CD8-positive, alpha-beta memory T cell (primary cell): ENCODE data around the gene TOMM6. TPM values are rescaled to one million over a fixed set of nuclear protein-coding genes. Genes with fewer than 3 reads are reported as not detected.

Source experiments
- CTCF ChIA-PET: fragments of 350-600 bp; sonication (Branson Sonifier 250); formaldehyde crosslinking; loops from one replicate; lab custom pipeline; 2021; ENCODE audit warnings: antibody characterized with exemption; lab: Charles Lee
- POLR2A ChIA-PET: fragments of 350-600 bp; sonication (Branson Sonifier 250); formaldehyde crosslinking; loops from one replicate; lab custom pipeline; 2021; ENCODE audit warnings: antibody characterized with exemption; lab: Charles Lee
- DNase-seq, 5 donors: peaks; one replicate each; pipeline versions ENCODE4 v3.0.0 to v3.0.0-alpha.2; 2020 to 2022; ENCODE audit warnings: mixed read lengths in 1 of 5
- H3K27ac ChIP-seq: one replicate; pipeline ENCODE4 v1.7.0; 2013; ENCODE audit warnings: low read depth, mild to moderate bottlenecking, low read length, moderate library complexity
- H3K27me3 ChIP-seq: 2 replicates; pipeline ENCODE4 v1.7.0; 2013; ENCODE audit warnings: low read length, mild to moderate bottlenecking; ENCODE audit not compliant: insufficient read depth, poor library complexity, severe bottlenecking
- H3K36me3 ChIP-seq: 2 replicates; pipeline ENCODE4 v1.7.0; 2013; ENCODE audit warnings: mild to moderate bottlenecking, low read length, moderate library complexity; ENCODE audit not compliant: insufficient read depth
- H3K4me1 ChIP-seq: 2 replicates; pipeline ENCODE4 v1.7.0; 2013; ENCODE audit warnings: mild to moderate bottlenecking, low read length, moderate library complexity; ENCODE audit not compliant: insufficient read depth
- H3K4me3 ChIP-seq: 2 replicates; pipeline ENCODE4 v1.7.0; 2013; ENCODE audit warnings: mild to moderate bottlenecking, low read length
- H3K9me3 ChIP-seq: 2 replicates; pipeline ENCODE4 v1.7.0; 2013; ENCODE audit warnings: mild to moderate bottlenecking, low read length
- H3K27ac Mint-ChIP-seq, 8 donors: one replicate each; pipeline ENCODE4 v1.8.0; 2020 to 2021; ENCODE audit warnings: mixed read lengths in 8 of 8, mild to moderate bottlenecking in 6 of 8, inconsistent platforms in 3 of 8, moderate library complexity in 3 of 8
- H3K27me3 Mint-ChIP-seq, 2 donors: one replicate each; pipeline ENCODE4 v1.8.0; 2020 to 2021; ENCODE audit warnings: mixed read lengths in 2 of 2, mild to moderate bottlenecking in 1 of 2, moderate library complexity in 1 of 2
- H3K36me3 Mint-ChIP-seq, 3 donors: one replicate each; pipeline ENCODE4 v1.8.0; 2020 to 2021; ENCODE audit warnings: mixed read lengths in 3 of 3, inconsistent platforms in 1 of 3, mild to moderate bottlenecking in 1 of 3
- H3K4me1 Mint-ChIP-seq, 3 donors: one replicate each; pipeline ENCODE4 v1.8.0; 2020 to 2021; ENCODE audit warnings: mixed read lengths in 3 of 3, inconsistent platforms in 1 of 3, mild to moderate bottlenecking in 1 of 3
- H3K4me3 Mint-ChIP-seq, 7 donors: one replicate each; pipeline ENCODE4 v1.8.0; 2020 to 2021; ENCODE audit warnings: mixed read lengths in 7 of 7, mild to moderate bottlenecking in 6 of 7, moderate library complexity in 4 of 7, inconsistent platforms in 2 of 7
- H3K9me3 Mint-ChIP-seq, 5 donors: one replicate each; pipeline ENCODE4 v1.8.0; 2020 to 2022; ENCODE audit warnings: mixed read lengths in 5 of 5, mild to moderate bottlenecking in 3 of 5, moderate library complexity in 2 of 5, inconsistent platforms in 1 of 5
- polyA plus RNA-seq: library from polyadenylated mRNA; unstranded; fragments of 300-500 nt; fragmentation: Illumina TruSeq; gene quantifications from one replicate; pipeline ENCODE4 v1.2.3, GENCODE V29; 2021
- total RNA-seq, 2 experiments: library from RNA; stranded (reverse); gene quantifications; one replicate each; pipeline ENCODE4 v1.2.3, GENCODE V29; 2021

Gene TOMM6
- total and polyA plus RNA-seq, 3 experiments from 2014 or later, result 376 to 414 (median 399) TPM

DNA sequence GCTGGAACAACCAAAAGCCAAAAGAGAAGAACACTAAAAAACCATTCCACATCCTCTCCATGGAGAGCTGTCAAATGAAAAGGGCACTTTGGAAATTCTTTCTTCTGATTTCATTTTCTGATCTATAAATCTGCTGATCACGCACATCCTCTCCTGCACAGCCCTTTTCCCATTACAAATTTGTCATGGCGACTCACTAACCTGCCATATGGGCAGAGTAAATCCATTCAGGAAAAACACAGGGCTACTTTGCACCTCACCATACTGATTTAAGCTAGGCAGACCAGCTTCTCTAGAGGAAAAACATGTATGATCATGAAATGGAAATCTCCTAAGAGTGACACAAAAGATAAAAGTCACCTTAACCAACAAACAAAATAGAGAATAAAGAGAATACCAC, 26.0 kb downstream of the TOMM6 start:
- no peaks in the 10 kb centered on the region for H3K4me1 Mint-ChIP-seq
- H3K36me3 ChIP-seq, result no peaks in the 10 kb centered on the region
- H3K9me3 ChIP-seq, result no peaks in the 10 kb centered on the region
- H3K36me3 Mint-ChIP-seq, result no peaks in the 10 kb centered on the region
- no peaks in the 10 kb centered on the region for H3K9me3 Mint-ChIP-seq
- no peak overlapping the region for H3K4me3 Mint-ChIP-seq
- no peak overlapping the region for H3K27ac Mint-ChIP-seq
- H3K4me1 ChIP-seq, result no peaks in the 10 kb centered on the region
- DNase-seq, result no peak
- no peak overlapping the region for H3K27ac ChIP-seq
- H3K27me3 ChIP-seq, result no peaks in the 10 kb centered on the region
- ChIA-PET POLR2A (no interaction called here), CTCF (no interaction called here)
- H3K27me3 Mint-ChIP-seq, result no peaks in the 10 kb centered on the region
- no peak overlapping the region for H3K4me3 ChIP-seq

DNA sequence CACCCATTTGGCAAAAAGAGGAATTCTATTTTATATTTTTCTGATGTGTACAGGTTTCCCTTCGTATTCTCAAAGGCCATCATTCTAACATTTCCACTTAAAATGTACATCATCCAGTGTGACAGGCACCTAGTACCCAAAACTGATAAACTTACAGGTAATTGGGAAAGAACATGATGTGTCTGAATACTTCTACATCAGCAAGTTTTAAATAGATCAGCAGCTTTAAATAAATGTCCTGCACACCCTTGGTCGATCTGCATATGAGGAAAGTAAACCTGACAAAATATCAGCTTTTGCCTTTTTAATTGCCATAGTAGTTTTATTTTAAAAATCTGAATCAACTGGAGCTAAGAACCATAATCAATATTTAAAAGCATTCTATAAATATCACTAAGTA, 26.5 kb downstream of the TOMM6 start:
- Mint-ChIP-seq H3K27ac (no peak overlapping the region), H3K4me1 (no peaks in the 10 kb centered on the region), H3K27me3 (no peaks in the 10 kb centered on the region), H3K36me3 (no peaks in the 10 kb centered on the region), H3K4me3 (no peak overlapping the region), H3K9me3 (no peaks in the 10 kb centered on the region)
- DNase-seq, result no peak
- CTCF ChIA-PET, result interaction anchor here (1.5 kb wide), 1 partner anchor 27 kb away, joined by 7 read pairs; the partner anchor contains the start of gene TOMM6
- Histone ChIP-seq H3K4me3 (no peak overlapping the region), H3K9me3 (no peaks in the 10 kb centered on the region), H3K36me3 (no peaks in the 10 kb centered on the region), H3K27ac (no peak overlapping the region), H3K4me1 (no peaks in the 10 kb centered on the region), H3K27me3 (no peaks in the 10 kb centered on the region)
- POLR2A ChIA-PET, result no interaction called here

DNA sequence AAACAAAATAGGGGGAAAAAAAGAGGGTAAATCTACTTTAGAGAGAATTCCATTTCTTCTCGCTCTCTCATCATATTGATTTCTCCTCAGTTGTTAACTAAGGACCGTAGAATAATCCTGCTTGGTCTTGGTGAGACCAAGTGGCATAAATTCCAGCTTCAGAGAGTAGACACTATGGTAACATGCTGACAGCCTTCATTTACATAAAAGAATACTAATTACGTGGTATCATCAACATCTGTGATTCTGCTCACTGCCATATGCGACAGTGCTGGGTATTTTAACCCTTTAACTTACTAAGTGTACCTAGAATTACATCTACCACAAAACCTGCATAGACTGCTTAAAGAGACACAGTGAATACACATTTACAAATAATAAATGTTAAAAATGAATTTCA, 27.1 kb downstream of the TOMM6 start:
- ChIA-PET CTCF (interaction anchor here (1.5 kb wide), 1 partner anchor 28 kb away, joined by 7 read pairs; the partner anchor contains the start of gene TOMM6), POLR2A (no interaction called here)
- Histone ChIP-seq H3K4me3 (no peak overlapping the region), H3K27ac (no peak overlapping the region), H3K36me3 (no peaks in the 10 kb centered on the region), H3K9me3 (no peaks in the 10 kb centered on the region), H3K4me1 (no peaks in the 10 kb centered on the region), H3K27me3 (no peaks in the 10 kb centered on the region)
- H3K9me3 Mint-ChIP-seq, result no peaks in the 10 kb centered on the region
- H3K27me3 Mint-ChIP-seq, result no peaks in the 10 kb centered on the region
- H3K4me1 Mint-ChIP-seq, result no peaks in the 10 kb centered on the region
- no peak overlapping the region for H3K4me3 Mint-ChIP-seq
- no peak for DNase-seq
- no peaks in the 10 kb centered on the region for H3K36me3 Mint-ChIP-seq
- no peak overlapping the region for H3K27ac Mint-ChIP-seq

DNA sequence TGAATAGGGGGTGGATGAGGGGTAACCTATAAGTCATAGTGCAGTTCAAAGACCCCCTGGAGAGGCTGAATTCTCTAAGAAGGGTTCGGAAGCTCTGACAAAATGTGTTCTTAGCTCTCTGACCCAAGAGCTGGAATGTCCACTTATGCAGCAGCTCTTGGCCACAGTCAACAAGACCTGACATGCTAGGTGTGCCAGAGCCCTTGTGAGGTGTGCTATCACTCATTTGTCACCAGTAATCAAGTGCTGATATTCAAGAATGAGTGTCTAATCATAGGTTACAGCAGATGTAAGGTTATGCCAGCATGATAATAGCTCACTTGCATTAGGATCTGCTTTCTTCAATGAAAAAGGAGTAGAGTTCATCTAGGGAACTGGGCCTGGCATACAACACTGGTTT, 28.1 kb downstream of the TOMM6 start:
- H3K4me3 Mint-ChIP-seq, result no peak overlapping the region
- DNase-seq, result no peak
- Histone ChIP-seq H3K4me3 (no peak overlapping the region), H3K4me1 (no peaks in the 10 kb centered on the region), H3K27me3 (no peaks in the 10 kb centered on the region), H3K27ac (no peak overlapping the region), H3K9me3 (no peaks in the 10 kb centered on the region), H3K36me3 (no peaks in the 10 kb centered on the region)
- H3K27me3 Mint-ChIP-seq, result no peaks in the 10 kb centered on the region
- ChIA-PET CTCF (interaction anchor here (1.5 kb wide), 1 partner anchor 29 kb away, joined by 7 read pairs; the partner anchor contains the start of gene TOMM6), POLR2A (no interaction called here)
- no peaks in the 10 kb centered on the region for H3K36me3 Mint-ChIP-seq
- H3K4me1 Mint-ChIP-seq, result no peaks in the 10 kb centered on the region
- no peaks in the 10 kb centered on the region for H3K9me3 Mint-ChIP-seq
- H3K27ac Mint-ChIP-seq, result no peak overlapping the region

DNA sequence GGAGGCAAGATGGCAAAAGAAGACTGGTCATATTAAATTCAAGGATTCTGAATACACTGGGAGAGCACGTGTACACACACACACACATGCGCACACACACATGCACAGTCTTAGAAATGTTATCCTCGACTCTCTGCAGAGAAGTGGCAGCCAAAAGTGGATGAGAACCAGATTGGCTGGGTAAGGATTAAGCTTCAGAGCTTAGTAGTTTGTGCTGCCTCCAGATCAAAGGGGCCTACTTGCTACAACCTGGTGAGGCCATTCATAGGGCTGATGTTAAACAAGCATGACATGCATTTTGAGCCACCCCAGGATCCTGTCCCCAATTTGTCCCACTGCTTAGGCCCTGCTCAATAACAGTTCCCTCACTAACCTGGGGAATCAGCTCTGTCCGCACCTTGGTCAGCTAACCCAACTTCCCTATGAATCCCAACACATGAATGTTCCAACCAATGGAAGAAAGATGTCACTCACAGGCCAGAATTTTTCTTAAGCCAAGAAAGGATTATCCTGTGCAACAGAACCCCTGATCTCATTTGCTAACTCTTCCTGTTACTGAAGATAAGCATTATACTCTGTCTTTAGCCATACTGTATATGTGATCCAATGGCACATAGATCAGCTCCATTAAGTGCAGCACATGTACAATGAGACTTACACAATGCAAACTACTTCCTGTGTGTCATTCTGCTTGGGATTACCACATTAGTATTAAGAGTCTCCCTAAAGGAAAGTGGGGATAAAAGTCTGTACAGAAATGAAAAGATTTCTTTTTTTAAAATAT, 31.0 kb downstream of the TOMM6 start:
- POLR2A ChIA-PET, result interaction anchor here (0.6 kb wide), 1 partner anchor 1929 kb away, joined by 7 read pairs; no protein-coding TSS in a partner anchor
- Histone ChIP-seq H3K27me3 (no peaks in the 10 kb centered on the region), H3K4me3 (no peak overlapping the region), H3K9me3 (no peaks in the 10 kb centered on the region), H3K27ac (peak overlapping the region; percentile 10), H3K36me3 (no peaks in the 10 kb centered on the region), H3K4me1 (no peaks in the 10 kb centered on the region)
- no peaks in the 10 kb centered on the region for H3K36me3 Mint-ChIP-seq
- H3K9me3 Mint-ChIP-seq, result no peaks in the 10 kb centered on the region
- no peak for DNase-seq
- H3K27ac Mint-ChIP-seq, result peak overlapping the region in 1 of 8 donors; percentile 70
- H3K4me3 Mint-ChIP-seq, result no peak overlapping the region
- CTCF ChIA-PET, result interaction anchor here (1.2 kb wide), 1 partner anchor 225 kb away, joined by 5 read pairs; no protein-coding TSS in a partner anchor
- H3K4me1 Mint-ChIP-seq, result no peaks in the 10 kb centered on the region
- no peaks in the 10 kb centered on the region for H3K27me3 Mint-ChIP-seq

DNA sequence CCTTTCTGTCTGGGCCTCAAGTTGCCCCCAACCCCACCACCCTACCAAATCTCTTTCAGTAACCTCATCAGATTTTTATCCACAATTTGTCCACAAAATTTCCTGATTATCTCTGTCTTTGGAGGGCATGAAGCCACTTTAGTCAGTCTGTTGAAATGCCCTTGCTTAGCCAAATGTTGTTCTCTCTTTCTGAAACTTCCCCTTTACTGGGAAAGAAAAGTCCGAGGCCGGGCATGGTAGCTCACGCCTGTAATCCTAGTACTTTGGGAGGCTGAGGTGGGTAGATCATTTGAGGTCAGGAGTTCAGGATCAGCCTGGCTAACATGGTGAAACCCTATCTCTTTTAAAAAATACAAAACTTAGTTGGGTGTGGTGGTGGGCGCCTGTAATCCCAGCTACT, 33.8 kb downstream of the TOMM6 start:
- Mint-ChIP-seq H3K4me3 (no peak overlapping the region), H3K4me1 (no peaks in the 10 kb centered on the region), H3K27me3 (no peaks in the 10 kb centered on the region), H3K36me3 (no peaks in the 10 kb centered on the region), H3K27ac (no peak overlapping the region), H3K9me3 (no peaks in the 10 kb centered on the region)
- no peaks in the 10 kb centered on the region for H3K27me3 ChIP-seq
- H3K4me1 ChIP-seq, result no peaks in the 10 kb centered on the region
- DNase-seq, result no peak
- H3K27ac ChIP-seq, result no peak overlapping the region
- H3K4me3 ChIP-seq, result no peak overlapping the region
- POLR2A ChIA-PET, result no interaction called here
- CTCF ChIA-PET, result no interaction called here
- no peaks in the 10 kb centered on the region for H3K36me3 ChIP-seq
- no peaks in the 10 kb centered on the region for H3K9me3 ChIP-seq

DNA sequence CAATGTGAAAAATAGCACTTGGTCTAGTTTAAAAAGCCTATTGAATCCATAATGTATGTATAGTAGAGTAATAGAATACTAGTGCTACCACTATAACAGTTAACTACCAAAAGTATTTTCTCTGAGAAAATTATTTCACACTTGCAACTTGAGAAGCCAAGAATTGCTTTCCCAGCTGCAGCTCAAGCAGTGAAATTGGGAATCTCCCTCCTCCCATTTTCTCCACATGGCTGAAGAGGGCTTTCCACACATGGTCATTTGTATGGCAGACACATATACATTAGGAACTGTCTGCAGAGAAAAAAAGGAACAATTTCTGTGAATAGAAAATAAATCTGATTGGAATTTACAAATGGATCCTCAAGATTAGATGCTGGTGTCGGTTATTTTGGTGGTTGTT, 34.5 kb downstream of the TOMM6 start:
- Histone ChIP-seq H3K27me3 (no peaks in the 10 kb centered on the region), H3K4me3 (no peak overlapping the region), H3K36me3 (no peaks in the 10 kb centered on the region), H3K9me3 (no peaks in the 10 kb centered on the region), H3K4me1 (no peaks in the 10 kb centered on the region), H3K27ac (no peak overlapping the region)
- H3K36me3 Mint-ChIP-seq, result no peaks in the 10 kb centered on the region
- DNase-seq, result no peak
- CTCF ChIA-PET, result no interaction called here
- no peaks in the 10 kb centered on the region for H3K9me3 Mint-ChIP-seq
- POLR2A ChIA-PET, result no interaction called here
- no peak overlapping the region for H3K27ac Mint-ChIP-seq
- H3K4me3 Mint-ChIP-seq, result no peak overlapping the region
- no peaks in the 10 kb centered on the region for H3K27me3 Mint-ChIP-seq
- H3K4me1 Mint-ChIP-seq, result no peaks in the 10 kb centered on the region

DNA sequence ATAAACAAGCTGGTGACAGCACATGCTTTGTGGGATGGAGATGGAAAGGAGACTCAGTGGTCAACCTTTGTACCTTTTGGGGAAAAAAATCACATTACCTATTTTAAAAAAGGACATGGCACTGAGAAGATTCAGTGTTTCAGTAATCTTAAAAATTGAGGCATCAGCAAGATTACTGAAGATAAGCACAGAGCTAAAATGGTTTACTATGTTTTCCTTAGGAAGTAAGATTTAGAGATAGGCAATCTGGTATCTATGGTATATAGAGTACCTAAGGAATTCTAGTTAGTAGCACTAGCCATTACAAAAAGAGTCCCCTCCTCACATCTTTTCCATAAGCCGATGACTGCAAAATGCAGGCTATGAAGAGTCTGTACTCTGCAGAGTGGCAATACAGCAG, 35.7 kb downstream of the TOMM6 start:
- Mint-ChIP-seq H3K4me3 (no peak overlapping the region), H3K27me3 (no peaks in the 10 kb centered on the region), H3K9me3 (no peaks in the 10 kb centered on the region), H3K4me1 (no peaks in the 10 kb centered on the region), H3K36me3 (no peaks in the 10 kb centered on the region), H3K27ac (no peak overlapping the region)
- no peaks in the 10 kb centered on the region for H3K36me3 ChIP-seq
- no peak for DNase-seq
- ChIA-PET CTCF (no interaction called here), POLR2A (no interaction called here)
- no peak overlapping the region for H3K27ac ChIP-seq
- no peaks in the 10 kb centered on the region for H3K9me3 ChIP-seq
- H3K4me1 ChIP-seq, result no peaks in the 10 kb centered on the region
- H3K27me3 ChIP-seq, result no peaks in the 10 kb centered on the region
- H3K4me3 ChIP-seq, result no peak overlapping the region
